ENCODE data around the gene ACTC1.
A peak's percentile ranks its signal among the peaks of the same experiment; 100 is the strongest.

Gene ACTC1

DNA sequence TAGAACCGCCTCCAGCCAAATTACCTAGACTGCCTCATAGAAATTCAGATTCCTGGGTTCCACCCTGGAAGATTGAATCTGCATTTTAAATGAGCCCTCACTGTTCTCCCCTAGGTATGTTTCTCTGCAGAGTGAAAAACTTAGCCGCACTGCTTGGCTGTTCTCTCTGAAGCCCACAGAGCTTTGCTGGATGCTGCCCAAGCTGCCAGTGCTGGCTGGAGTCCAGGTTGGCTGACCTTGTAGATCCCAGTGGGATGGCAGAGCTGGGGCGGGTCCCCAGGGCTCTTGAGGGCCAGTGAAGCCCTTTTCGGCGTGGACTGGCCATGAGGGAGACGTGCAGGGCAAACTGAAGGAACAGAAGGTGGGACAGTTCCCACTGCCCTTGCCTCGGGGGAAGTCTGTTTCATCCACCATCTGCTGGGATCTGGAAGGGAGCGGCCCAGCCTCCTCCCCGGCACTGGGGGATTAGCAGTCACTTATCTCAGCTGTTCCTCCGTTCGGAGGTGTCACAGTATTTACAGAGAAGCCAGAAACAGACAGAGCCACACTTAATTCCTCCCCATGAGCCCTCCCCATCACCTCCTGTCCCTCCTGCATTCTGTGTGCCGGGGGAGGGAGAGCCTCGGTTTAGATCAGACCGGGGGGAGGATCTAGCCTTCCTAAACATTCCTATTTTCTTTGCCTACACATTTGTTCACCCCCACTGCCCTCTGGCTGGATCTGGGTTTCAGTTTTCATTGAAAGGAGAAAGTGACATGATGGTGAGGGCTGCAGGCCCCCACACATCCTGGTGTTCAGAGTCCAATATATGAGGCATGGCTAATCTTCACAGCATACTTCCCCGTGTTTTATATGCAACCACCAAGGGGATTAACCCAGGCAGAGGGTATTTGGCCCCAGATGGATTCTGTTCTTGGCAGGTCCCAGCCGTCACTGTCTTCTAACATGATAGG, 4.1 kb upstream of the ACTC1 start:
- peak; percentile 61 for DNase-seq

GRCh38 chr15:34796847-34797435, 1.6 kb upstream of the ACTC1 start:
- DNase-seq = peak; percentile 12

DNA sequence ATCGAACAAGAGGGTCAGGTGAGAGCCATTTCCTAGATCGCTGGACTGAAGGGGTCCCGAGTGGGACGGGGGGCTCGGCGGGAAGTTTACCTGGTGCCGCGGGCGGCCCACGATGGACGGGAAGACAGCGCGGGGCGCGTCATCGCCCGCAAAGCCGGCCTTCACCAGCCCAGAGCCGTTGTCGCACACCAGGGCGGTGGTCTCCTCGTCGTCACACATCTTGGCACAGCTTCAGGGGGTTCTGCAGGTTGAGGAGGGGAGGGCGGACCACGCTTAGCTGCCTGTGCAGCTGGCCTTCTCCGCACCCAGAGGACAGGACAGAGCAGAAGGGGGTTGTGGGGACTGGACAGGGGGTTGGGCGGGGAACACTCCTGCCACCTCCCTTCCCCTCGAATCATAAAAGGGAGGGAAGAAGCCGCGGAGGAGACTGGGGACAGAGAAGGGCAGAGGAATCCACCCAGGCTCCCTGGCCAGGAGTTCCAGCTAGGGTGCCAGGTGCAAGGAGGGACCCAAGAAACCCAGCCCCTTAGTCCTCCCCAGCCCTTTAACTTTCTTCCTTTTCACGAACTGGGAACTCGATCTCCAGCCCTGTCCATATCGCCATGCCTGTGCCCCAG, 651 bp downstream of the ACTC1 start:
- no peak for DNase-seq

- no peak for DNase-seq
Measured at GRCh38 chr15:34793901-34794300, 1.4 kb downstream of the ACTC1 start.

- no peak for DNase-seq
Measured at GRCh38 chr15:34793071-34793470, 2.3 kb downstream of the ACTC1 start.

GRCh38 chr15:34791701-34792100, 3.6 kb downstream of the ACTC1 start:
- no peak for DNase-seq

GRCh38 chr15:34790121-34790520, 5.2 kb downstream of the ACTC1 start:
- DNase-seq = no peak

- DNase-seq = no peak
Measured at GRCh38 chr15:34789326-34789725, 6.0 kb downstream of the ACTC1 start.

DNA sequence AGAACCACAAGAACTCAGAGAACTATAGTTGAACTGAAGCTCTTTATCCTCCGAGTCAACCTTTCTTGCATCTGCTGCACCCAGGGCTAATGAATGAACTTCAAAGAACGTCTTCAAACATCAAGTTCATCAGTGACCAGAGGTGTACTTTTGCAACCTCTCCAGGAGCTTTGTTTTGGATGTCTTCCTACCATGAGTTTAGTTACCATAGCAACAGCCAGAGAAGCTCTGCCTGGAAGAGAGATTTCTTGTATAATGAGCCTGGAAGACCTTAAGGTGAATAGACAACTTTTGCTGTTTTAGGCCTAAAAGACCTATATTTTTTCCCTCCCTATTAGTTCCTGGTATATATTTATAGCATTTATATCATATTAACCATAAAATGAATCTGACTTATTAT, 9.1 kb downstream of the ACTC1 start:
- DNase-seq = no peak

DNA sequence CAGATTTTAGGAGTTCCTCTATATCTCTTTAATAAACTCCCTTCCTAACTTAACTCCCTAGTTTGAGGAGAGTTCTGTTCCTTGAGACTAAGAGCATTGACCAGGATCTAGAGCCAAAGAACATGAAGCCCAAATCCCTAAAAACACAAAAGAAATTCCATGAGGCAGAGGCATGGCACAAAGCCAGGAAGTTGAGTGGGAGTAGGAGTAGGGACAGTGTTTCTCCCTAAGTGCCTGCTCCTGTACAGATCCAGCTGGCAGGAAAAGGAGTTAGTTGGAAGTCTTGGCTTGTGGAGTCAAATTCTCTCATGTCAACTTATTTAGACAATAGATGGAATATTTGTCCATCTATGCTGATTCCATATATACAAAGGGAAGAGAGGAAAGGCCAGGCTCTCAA, 11.4 kb downstream of the ACTC1 start:
- DNase-seq = no peak

GRCh38 chr15:34783431-34783830, 11.9 kb downstream of the ACTC1 start:
- no peak for DNase-seq

DNA sequence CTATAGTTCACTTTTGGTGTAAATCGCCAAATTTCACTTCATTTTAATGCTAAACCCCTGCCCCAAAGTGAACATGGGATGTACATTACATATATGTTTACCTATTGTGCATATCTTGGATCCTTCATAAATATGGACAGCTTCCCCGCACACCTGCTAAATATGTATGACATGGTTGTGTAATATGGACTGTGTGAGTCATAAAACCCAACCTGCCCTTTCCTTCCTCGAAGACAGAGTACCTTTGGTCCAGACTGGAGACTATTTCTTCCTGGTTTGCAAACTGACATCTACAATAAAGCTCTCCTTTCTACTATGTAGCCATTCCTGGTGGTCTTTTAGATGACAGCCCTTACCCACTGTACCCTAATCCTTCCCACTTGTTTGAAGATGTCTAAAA, 12.4 kb downstream of the ACTC1 start:
- DNase-seq = no peak

- no peak for DNase-seq
Measured at GRCh38 chr15:34780725-34781124, 14.6 kb downstream of the ACTC1 start.

GRCh38 chr15:34776606-34777105, 18.7 kb downstream of the ACTC1 start:
- no peak for DNase-seq

GRCh38 chr15:34773917-34774316, 21.4 kb downstream of the ACTC1 start:
- no peak for DNase-seq

GRCh38 chr15:34773013-34773412, 22.3 kb downstream of the ACTC1 start:
- DNase-seq = no peak

DNA sequence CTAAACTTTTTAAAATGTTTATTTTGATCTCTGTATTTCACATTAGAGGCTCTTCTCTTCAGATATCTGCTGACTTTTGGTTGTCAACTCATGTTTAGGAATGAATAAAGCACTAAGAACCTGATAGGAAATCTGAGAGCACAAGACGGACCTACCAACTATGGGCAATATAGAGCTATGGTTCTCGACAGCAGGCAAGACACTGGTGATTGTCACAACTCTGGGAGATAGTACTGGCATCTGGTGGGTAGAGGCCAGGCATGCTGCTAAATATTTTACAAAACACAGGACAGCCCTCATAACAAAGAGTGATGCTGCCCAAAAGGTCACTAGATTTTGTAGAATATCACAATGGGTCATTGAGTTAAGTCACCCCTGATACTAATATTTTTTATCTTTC, 23.0 kb downstream of the ACTC1 start:
- no peak for DNase-seq

GRCh38 chr15:34769711-34770110, 25.6 kb downstream of the ACTC1 start:
- no peak for DNase-seq

DNA sequence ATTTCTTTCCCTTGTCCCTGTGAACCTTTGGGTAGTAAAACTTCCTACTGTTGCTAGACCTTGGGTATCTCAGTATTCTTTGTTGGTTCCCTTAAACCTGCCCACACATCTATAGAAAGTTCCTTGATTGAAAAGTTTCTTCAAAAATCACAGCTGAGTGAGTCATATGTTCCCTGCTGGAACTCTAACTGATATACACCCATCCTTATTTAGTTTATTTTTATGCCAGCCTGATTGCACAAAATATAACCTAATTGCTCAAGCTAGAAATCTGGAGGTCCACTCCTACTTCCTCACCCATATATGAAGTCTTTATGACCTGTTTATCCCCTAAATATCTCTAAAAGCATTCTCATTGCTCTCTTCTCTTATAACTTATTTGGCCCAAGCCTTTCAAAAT, 26.8 kb downstream of the ACTC1 start:
- DNase-seq = no peak

GRCh38 chr15:34765741-34766140, 29.6 kb downstream of the ACTC1 start:
- no peak for DNase-seq

GRCh38 chr15:34760909-34761308, 34.4 kb downstream of the ACTC1 start:
- no peak for DNase-seq

DNA sequence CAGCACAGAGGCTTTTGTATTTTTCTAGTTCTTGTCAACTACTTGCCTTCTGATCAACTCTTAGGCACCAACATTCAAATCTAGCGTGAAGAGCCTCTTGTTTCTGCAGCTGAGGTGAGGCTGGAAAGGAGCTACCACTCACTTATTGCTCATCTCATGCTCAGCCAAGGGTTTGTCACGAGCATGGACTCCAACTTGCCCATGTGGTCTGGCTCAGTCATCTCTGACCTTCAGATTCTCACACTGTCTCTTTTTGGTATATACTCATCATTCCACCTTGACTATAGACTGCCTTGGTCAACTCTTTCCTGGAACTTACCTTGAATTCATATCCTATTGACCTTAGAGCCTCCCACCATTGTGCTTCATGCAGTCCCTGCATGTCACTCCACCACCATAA, 35.4 kb downstream of the ACTC1 start:
- no peak for DNase-seq

DNA sequence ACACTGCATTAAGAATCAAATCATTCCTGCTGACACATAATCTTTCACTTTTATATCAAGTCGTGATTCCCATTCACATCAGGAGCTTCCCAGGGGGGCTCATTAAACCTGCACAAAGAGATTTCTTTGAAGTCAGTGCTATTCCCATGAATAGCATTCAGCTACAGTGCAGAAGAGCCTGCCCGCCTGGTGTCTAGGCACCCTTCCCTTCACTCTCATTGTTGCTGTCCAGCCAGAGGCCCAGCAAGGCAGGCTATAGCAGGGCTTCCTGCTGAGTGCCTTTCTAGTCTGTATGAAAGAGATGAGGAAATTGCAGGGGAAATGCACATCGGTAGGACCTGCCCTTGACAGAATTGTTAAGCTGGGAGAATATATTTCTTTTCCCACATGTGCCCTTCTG, 36.0 kb downstream of the ACTC1 start:
- DNase-seq = no peak

- no peak for DNase-seq
Measured at GRCh38 chr15:34757262-34757661, 38.1 kb downstream of the ACTC1 start.
